ENCODE measurements around the gene TPM2.
"Not testable (repeated sequence)": the region's sequence is repeated elsewhere in the genome, so short reads cannot be mapped to it uniquely, and the experiment has no call there.

The TPM2 gene

DNA sequence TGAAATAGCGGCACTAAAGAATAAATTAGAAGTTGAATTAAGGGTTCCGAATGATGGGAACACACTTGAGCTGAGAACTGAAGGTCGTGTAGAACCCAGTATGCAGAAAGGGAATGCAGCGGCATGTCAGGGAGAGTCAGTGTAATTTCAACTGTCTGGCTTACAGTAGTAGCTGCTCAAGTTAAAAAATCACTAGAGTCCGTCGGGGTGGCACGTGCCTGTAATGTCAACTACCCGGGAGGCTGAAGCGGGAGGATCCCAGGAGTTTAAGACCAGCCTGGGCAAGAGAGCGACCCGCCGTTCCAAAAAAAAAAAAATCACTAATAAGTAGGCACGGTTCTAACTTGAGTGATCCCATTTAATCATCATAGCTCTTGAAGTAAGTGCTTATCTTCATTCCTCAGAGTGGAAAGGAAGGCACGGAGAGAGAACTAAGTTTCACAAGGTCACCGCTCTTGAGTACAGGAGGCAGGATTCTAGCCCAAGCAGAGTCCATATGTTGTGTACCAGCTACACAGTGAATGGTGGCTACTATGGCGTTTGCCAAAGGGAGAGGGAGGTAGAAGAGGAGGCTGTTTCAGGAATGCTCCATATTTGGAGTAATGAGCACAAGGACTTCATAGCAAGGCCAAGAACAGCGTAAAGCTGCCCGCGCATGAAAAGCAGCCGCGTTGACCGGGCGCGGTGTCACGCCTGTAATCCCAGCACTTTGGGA lies 32.7 kb downstream of the TPM2 start:
- no peak for DNase-seq (ENCODE audit: low read depth in 4 of 4, low spot score in 1 of 4)

DNA sequence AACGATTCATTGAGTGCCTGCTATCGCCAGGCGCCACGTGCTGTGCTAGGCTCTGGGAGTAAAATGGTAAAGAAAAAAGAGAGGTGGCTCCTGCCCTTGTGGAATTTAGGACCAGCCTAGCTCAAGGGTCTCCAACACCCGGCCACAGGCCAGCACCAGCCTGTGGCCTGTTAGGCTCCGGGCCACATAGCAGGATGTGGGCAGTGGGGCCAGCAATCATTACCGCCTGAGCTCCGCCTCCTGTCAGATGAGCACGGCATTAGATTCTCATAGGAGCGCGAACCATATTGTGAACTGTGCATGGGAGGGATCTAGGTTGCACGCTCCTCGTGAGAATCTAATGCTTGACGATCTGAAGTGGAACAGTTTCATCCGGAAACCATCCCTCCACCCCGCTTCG lies 33.4 kb downstream of the TPM2 start:
- no peak for DNase-seq (ENCODE audit: low read depth in 4 of 4, low spot score in 1 of 4)

DNA sequence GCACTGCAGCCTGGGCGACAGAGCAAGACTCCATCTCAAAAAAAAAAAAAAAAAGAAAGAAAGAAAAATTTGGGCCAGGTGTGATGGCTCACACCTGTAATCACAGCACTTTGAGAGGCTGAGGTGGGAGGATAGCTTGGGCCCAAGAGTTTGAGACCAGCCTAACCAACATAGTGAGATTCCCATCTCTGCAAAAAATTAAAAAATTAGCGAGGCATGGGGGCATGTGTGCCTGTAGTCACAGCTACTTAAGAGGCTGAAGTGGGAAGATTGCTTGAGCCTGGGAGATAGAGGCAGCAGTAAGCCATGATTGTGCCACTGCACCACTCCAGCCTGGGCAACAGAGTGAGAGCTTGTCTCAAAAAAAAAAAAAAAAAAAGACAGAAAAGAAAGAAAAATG lies 36.1 kb downstream of the TPM2 start:
- no peak for DNase-seq (ENCODE audit: low read depth in 4 of 4, low spot score in 1 of 4)

DNA sequence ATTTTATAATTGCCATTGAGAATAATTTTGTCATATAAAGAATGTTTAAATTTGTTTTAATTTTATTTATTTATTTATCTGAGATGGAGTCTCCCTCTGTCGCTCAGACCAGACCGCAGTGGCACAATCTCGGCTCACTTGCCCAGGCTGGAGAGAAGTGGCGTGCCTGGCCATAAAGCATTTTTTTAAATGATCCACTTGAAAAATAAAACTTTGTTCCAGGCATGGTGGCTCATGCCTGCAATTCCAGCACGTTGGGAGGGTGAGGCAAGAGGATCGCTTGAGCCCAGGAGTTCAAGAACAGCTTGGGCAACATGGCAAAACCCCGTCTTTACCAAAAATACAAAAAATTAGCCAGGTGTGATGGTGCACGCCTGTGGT lies 36.9 kb downstream of the TPM2 start:
- no peak for DNase-seq (ENCODE audit: low read depth in 4 of 4, low spot score in 1 of 4)

GRCh38 chr9:35651956-35652828 lies 37.5 kb downstream of the TPM2 start:
- DNase-seq (ENCODE audit: low read depth in 4 of 4, low spot score in 1 of 4): no peak

GRCh38 chr9:35650341-35651158 lies 39.2 kb downstream of the TPM2 start, which contains the start of gene SIT1:
Gene SIT1, minus strand, starts transcription at chr9:35650931. Its CDS starts 78 bp downstream, at chr9:35650853.
- peak in 1 of 4 experiments; percentile 43 for DNase-seq (ENCODE audit: low read depth in 4 of 4, low spot score in 1 of 4)

- peak in 1 of 4 experiments; percentile 40 for DNase-seq (ENCODE audit: low read depth in 4 of 4, low spot score in 1 of 4)
Measured at GRCh38 chr9:35649431-35650340, 40.0 kb downstream of the TPM2 start.

DNA sequence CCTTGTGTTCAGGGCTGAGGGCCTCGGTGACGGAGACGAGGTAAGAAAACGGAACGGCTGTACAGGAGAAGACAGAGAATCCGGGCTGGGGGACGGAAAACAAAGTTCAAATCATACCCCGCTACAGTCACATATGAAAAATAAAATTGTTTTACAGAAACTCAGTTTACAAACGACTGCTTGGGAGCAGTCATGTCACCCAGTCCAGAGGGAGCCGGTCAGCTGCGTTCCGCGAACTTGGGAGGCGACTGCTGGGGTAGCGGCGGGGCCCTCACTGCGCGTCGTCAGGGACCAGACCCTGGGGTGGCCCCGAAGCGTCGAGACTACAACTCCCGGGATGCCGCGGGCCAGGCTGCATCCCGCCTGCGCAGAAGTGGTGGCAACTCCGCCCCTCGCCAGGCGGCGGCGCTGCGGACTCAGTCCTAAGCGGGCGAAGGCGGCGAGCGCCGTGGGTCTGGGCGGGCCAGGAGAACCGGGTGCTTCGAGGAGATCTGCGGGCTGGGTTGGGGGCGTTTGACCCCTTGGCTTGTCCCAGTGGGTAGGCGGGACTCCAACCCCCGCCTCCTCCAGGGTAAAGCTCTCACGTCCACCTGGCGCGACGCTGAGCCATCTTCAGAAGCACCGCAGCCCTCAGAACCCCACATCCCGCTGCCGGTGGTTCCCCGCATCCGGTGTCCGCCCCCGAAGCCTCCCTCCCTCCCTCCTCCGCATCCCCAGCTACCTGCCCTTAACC lies 43.0 kb downstream of the TPM2 start:
- DNase-seq (ENCODE audit: low read depth in 4 of 4, low spot score in 1 of 4): peak; percentile 79 to 85 (median 83)

GRCh38 chr9:35646153-35646532 lies 43.6 kb downstream of the TPM2 start:
- DNase-seq (ENCODE audit: low read depth in 4 of 4, low spot score in 1 of 4): no peak

- DNase-seq (ENCODE audit: low read depth in 4 of 4, low spot score in 1 of 4): not testable (repeated sequence)
Measured at GRCh38 chr9:35645736-35646135, 44.0 kb downstream of the TPM2 start.

- DNase-seq (ENCODE audit: low read depth in 4 of 4, low spot score in 1 of 4): no peak
Measured at GRCh38 chr9:35643046-35643445, 46.7 kb downstream of the TPM2 start.

DNA sequence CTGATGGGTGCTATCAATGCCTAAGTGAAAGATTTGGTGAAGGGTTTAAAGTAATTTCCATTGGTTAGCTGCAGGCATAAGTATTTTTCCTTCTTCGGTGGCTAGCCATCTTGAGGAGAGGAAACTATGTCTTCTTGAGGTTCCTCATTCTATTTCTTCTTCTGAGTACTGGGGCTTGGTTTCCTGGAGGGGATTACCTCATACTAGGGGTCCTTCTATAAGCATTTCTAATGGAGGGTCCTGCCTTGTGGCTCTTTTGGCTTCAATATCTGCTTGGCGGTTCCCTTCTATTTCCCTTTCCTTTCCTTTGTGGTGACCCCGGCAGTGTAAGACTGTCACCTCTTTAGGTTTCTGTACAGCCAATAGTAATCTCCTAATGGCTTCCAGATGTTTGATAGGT lies 48.2 kb downstream of the TPM2 start:
- not testable (repeated sequence) for DNase-seq (ENCODE audit: low read depth in 4 of 4, low spot score in 1 of 4)

GRCh38 chr9:35640431-35640830 lies 49.3 kb downstream of the TPM2 start:
- not testable (repeated sequence) for DNase-seq (ENCODE audit: low read depth in 4 of 4, low spot score in 1 of 4)

DNA sequence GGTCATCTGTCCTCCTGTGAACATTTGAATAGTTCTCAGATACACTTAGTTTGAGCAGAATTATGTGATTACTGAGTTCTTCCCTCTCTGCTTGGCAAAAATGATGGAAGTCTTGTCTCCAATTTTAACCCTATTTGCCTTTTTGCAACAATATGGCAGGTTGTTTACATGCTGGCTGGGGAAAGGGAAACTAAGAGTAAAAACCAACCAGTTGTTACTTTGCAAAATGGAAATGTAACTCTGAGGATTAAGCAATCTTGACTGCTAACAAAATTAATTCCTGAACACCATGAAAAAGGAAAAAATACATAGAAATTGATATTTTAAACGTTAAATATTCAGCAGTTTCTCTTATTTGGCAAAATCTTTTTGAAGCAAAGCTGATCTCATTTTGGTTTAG lies 50.1 kb downstream of the TPM2 start:
- no peak for DNase-seq (ENCODE audit: low read depth in 4 of 4, low spot score in 1 of 4)

GRCh38 chr9:35639225-35639624 lies 50.5 kb downstream of the TPM2 start:
- DNase-seq (ENCODE audit: low read depth in 4 of 4, low spot score in 1 of 4): not testable (repeated sequence)

GRCh38 chr9:35638751-35639150 lies 51.0 kb downstream of the TPM2 start:
- DNase-seq (ENCODE audit: low read depth in 4 of 4, low spot score in 1 of 4): not testable (repeated sequence)

DNA sequence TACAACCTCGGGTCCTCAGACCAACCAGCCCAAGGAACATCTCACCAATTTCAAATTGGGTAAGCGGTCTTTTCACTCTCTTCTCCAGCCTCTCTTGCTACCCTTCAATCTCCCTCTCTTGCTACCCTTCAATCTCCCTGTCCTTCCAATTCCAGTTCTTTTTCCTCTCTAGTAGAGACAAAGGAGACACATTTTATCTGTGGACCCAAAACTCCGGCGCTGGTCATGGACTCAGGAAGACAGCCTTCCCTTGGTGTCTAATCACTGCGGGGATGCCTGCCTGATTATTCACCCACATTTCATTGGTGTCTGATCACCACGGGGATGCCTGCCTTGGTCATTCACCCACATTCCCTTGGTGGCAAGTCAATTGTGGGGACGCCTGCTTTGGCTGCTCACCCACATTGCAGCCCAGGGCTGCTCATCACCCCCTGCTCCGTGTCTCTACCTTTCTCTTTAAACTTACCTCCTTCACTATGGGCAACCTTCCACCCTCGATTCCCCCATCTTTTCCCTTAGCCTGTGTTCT lies 52.2 kb downstream of the TPM2 start:
- DNase-seq (ENCODE audit: low read depth in 4 of 4, low spot score in 1 of 4): not testable (repeated sequence)

DNA sequence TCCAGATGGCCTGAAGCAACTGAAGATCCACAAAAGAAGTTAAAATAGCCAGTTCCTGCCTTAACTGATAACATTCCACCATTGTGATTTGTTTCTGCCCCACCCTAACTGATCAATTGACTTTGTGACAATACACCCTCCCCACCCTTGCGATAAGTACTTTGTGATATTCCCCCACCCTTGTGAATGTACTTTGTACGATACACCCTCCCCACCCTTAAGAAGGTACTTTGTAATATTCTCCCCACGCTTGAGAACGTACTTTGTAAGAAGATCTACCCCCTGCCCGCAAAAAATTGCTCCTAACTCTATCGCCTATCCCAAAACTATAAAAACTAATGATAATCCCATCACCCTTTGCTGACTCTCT lies 52.9 kb downstream of the TPM2 start:
- not testable (repeated sequence) for DNase-seq (ENCODE audit: low read depth in 4 of 4, low spot score in 1 of 4)

DNA sequence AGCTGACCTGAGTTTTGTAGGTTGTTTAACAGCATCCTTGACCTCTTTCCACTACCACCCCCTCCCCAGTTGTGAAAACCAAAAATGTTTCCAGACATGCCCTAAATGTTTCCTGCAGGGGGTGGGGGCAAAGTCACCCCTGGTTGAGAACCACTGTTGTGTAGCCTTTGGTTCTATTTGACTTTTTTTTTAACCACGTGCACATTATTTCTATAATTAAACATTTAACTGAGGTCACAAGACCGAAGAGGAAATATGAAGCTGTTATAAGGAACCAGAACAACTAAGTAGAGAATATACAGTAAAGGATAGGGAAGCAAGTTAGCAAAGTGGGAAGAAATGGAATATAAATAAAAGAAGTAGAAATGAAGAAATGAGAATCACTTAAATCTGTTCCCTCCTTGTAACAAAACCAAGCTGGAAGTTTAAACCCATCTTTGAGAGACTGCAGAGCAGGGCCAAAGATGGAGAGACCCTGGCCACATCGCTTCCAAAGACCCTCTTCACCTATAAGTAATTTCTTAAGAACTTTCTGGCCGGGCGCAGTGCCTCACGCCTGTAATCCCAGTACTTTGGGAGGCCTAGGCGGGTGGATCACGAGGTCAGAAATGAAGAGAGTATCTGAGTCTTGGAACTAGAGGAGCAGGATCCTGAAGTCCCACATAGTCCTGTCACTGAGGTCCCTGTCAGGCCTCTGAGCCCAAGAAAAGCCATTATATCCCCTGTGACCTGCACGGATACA lies 53.4 kb downstream of the TPM2 start:
- DNase-seq (ENCODE audit: low read depth in 4 of 4, low spot score in 1 of 4): no peak

Data from stimulated activated CD4-positive, alpha-beta T cell treated with anti-CD3 and anti-CD28 coated beads, Interleukin-1b, Interleukin-23, amount 100 ng/mL, for 24 hours (primary cell).